GM21515 (cell line): Measurements from ENCODE around the gene NTF3.

Experiments used
- ATAC-seq: cut with Tn5 transposase; IDR thresholded peaks from one replicate; pipeline ENCODE4 v1.9.1; 2021; ENCODE audit not compliant: unreplicated experiment

NTF3 gene

DNA sequence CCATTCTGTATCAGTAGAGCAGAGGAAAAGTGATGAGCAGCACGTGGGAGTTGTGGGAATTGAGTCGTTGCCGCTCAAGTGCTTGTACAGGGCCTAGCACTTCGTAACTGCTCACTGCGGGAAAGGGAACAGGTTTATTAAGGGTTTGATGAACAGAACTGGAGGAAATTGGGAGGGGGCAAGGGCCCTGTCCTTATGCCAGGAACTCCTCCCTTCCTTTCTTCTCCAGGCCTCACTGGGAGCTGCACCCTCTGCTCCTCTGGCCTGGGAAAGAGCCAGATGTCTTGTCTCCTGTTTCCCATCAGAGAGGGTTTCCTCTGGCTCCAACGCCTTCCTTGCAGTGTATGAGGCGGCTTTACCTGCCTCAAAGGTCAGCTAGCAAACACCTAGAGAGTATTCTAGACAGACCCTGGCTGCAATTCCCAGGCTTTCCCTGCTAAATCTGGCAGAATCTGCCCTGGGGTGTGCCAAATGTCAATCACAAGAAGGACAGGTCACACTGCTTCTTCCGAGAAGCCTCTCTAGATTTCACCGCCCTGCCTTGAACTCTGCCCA, 78.4 kb downstream of the NTF3 start:
- ATAC-seq: no peak

DNA sequence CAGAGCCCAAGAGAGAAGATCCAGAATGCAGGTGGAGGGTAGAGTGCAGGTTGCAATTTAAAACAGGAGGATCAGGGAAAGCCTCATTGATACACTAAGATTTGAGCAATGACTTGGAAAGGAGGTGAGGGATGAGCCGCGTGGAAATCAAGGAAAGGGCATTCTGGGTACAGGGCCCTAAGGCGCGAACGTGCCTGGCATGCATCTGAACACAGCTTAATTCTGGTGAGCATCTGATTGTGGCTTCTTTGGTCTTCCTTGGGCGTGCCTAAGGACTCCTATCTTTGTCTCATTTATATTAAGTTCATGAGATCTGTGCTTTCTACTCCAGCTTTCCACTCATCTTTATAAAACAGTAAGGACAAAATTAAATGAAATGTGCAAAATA, 79.3 kb downstream of the NTF3 start:
- ATAC-seq: no peak

DNA sequence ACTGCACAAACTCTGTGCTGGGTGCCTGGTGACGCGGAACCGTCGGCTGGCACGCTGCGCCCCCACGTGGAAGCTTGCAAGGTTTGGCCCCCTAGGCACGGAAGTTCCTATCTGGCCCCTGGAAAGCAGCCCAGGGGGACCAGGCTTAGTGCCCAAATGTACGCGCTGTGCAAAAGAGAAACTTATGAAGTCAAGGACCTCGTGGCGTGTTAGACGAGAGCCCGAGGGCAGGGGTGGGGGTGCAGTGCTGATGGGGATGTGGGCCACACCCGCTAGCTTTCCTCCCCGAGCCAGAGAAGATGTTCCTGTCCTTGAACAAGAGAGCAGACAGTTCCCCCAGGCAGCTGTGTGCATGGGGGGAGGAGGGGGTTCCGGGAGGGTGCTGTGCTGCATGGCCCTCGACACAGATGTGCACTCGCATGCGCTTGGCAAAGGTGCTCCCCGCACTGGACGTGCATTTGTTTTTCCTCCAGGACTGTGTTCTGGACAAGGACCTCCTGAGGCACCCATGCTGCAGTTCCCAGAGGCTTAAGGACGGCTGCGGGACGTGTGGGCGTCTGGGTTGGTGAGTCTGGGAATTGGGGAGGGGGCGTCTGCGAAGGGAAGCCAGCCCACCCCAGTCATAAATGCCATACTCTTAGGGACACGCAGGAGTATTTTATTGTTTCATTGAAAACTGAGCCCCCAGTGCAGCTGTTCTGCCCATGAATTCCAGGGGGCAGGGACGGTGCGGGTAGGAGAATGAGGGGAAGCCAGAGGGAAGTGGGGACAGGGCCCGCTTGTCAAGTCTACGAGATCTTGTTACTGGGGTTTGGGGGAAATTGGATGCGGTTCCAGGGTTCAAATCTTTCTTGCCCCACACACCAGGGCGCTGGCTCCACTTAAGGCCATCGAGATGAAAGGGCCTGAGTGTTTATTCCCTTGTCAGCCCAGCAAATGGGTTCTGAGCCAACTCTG, 80.0 kb downstream of the NTF3 start:
- no peak for ATAC-seq

GRCh38 chr12:5512601-5512970, 80.7 kb downstream of the NTF3 start:
- no peak for ATAC-seq

- no peak for ATAC-seq
Observed at GRCh38 chr12:5513406-5513805, 81.5 kb downstream of the NTF3 start.

DNA sequence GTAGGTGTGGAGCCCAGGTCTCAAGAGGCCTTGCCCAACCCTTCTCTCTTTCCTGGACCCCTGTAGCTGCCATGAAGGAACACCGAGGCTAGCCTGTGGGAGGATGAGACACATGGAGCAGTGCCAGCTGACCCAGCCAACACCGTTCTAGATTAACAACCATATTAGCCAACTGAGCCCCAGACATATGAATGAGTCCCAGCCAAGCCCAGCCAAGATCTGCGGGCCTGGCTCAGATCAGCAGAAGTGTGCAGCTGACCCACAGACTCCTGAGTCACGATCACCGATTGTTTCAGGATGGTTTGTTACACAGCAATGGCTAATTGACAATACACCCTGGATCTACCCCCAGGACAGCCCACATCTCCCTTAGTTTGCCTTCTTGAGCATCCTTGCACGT, 82.1 kb downstream of the NTF3 start:
- no peak for ATAC-seq

DNA sequence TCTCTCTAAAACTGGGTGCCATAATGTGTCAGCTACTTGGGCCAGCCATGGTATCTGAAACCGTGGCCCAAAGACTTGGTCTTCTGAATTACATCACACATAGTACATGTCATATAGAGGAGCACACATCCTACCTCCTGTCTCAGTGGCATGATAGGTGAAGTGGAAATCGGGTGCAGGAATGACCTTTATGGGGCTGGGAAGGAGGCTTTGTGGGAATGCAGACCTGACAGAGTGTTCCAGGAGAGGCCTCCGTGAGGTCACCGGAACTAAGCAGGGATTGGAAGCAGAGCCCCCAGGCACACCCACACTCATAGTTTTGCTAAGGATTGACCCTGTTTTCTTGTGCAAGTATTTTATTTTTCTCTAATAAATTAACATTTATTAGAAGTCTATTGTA, 82.6 kb downstream of the NTF3 start:
- no peak for ATAC-seq

- no peak for ATAC-seq
Observed at GRCh38 chr12:5515458-5515857, 83.5 kb downstream of the NTF3 start.

GRCh38 chr12:5516371-5517241, 84.7 kb downstream of the NTF3 start:
- ATAC-seq: no peak

DNA sequence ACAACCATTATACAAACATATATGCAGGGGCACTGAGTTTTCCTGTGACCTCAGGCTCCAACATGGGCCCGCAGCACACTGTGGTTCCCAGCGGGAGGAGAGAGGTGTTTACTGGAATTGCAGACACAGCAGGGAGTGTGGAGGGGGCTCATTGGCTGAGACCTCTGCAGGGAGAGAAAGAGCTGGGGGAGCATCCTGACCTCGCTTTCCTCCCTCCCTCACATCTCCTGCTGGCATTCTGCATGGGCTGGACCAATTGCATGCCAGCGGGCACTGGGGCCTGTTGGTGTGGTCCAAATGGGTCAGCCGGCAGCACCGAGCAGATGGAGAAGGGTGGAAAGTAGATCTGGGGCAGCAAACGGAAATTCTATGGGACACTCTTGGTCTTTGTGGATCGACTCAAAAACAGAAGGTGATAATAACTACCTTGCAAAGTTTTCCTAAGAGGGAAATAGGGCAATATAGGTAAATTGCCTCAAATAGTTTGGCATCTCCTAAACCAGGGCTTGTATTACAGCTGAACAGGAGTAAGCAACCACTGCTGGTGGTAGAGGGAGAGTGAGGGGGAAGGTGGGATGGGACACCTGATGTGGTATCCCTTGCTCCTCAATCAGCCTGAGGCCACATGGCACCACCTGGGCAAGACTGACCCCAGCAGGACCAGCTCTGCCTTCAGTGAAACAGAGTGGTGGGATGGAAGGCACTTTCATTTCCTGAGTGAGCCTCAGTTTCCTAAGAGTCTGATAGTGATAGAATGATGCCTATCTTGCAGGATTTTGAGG, 86.9 kb downstream of the NTF3 start:
- ATAC-seq: no peak

GRCh38 chr12:5520037-5520436, 88.1 kb downstream of the NTF3 start:
- ATAC-seq: no peak

- ATAC-seq: no peak
Observed at GRCh38 chr12:5520831-5521230, 88.9 kb downstream of the NTF3 start.

GRCh38 chr12:5521456-5522325, 89.8 kb downstream of the NTF3 start:
- ATAC-seq: no peak

GRCh38 chr12:5522432-5523335, 90.8 kb downstream of the NTF3 start:
- ATAC-seq: no peak

DNA sequence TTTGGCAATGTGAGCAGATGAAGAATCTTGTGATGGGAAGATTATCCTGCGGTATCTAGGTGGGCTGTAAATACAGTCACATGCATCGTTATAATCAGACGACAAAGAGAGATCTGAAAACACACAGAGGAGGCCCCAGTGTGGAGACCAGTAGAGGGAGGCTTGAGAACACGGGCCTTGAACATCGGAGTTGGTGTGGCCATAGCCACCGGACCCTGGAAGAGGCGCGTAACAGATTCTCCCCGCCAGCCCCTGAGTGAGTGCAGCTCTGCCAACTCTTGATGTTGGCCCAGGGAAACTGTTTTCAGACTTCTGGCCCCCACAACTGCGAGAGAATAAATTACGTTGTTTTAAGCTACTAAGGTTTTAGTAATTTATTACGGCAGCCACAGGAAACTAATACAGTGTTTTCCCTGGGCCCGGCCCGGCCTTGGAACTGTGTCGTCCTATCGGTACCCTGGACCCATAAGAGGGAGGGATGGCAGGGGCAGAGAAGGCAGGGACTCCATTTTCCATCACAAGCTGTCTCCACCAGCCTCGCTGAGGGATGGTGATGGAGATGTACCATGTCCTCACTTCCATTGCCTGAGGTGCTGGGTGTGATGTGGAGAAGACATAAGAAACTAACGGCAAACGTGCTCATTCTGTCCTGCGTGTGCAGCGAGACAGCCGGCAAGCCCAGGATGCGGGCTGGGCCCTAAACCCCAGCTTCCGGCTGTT, 91.6 kb downstream of the NTF3 start:
- no peak for ATAC-seq

- no peak for ATAC-seq
Observed at GRCh38 chr12:5524116-5524768, 92.3 kb downstream of the NTF3 start.

GRCh38 chr12:5524769-5525436, 93.0 kb downstream of the NTF3 start:
- no peak for ATAC-seq
